GM18517 (cell line): Measurements from ENCODE around the gene RHBDF1.

Experiments used
- ATAC-seq: cut with Tn5 transposase; IDR thresholded peaks from one replicate; pipeline ENCODE4 v1.9.1; 2021; ENCODE audit warnings: mild to moderate bottlenecking, moderate library complexity; ENCODE audit not compliant: unreplicated experiment

RHBDF1 gene

GRCh38 chr16:74747-75334 lies 2.4 kb upstream of the RHBDF1 start:
- no peak for ATAC-seq

GRCh38 chr16:74051-74746 lies 1.8 kb upstream of the RHBDF1 start:
- no peak for ATAC-seq

- ATAC-seq, result no peak
These were observed 660 bp downstream of the RHBDF1 start for GRCh38 chr16:71540-72401.

GRCh38 chr16:71210-71539 lies 1.3 kb downstream of the RHBDF1 start:
- ATAC-seq, result no peak

- no peak for ATAC-seq
These were observed 3.2 kb downstream of the RHBDF1 start for GRCh38 chr16:69181-69580.

GRCh38 chr16:67884-68789 lies 4.3 kb downstream of the RHBDF1 start:
- no peak for ATAC-seq

- ATAC-seq, result no peak
These were observed 5.1 kb downstream of the RHBDF1 start for GRCh38 chr16:67183-67791.

- ATAC-seq, result no peak
These were observed 5.9 kb downstream of the RHBDF1 start for GRCh38 chr16:66309-67182.

GRCh38 chr16:65745-66144 lies 6.7 kb downstream of the RHBDF1 start:
- ATAC-seq, result no peak

- no peak for ATAC-seq
These were observed 7.5 kb downstream of the RHBDF1 start for GRCh38 chr16:64914-65255.

- no peak for ATAC-seq
These were observed 8.2 kb downstream of the RHBDF1 start for GRCh38 chr16:63998-64913.

- ATAC-seq, result no peak
These were observed 9.0 kb downstream of the RHBDF1 start for GRCh38 chr16:63466-63865.

GRCh38 chr16:62968-63391 lies 9.5 kb downstream of the RHBDF1 start:
- no peak for ATAC-seq

- no peak for ATAC-seq
These were observed 10.0 kb downstream of the RHBDF1 start for GRCh38 chr16:62283-62967.

- ATAC-seq, result no peak
These were observed 10.6 kb downstream of the RHBDF1 start for GRCh38 chr16:61879-62281.

- ATAC-seq, result no peak
These were observed 11.2 kb downstream of the RHBDF1 start for GRCh38 chr16:60929-61878.

- no peak for ATAC-seq
These were observed 12.3 kb downstream of the RHBDF1 start for GRCh38 chr16:60166-60565.
